ACC112 (cell line): Measurements from ENCODE around the gene SEPTIN2.
"Not testable (repeated sequence)": the region's sequence is repeated elsewhere in the genome, so short reads cannot be mapped to it uniquely, and the experiment has no call there.

Experiments used
- H2AFZ ChIP-seq: fragments of 200-600 bp; sonication (generic); one replicate; pipeline ENCODE4 v1.6.0; 2017; ENCODE audit warnings: antibody characterized with exemption, low read length; ENCODE audit not compliant: unreplicated experiment
- H3K27ac ChIP-seq: fragments of 200-600 bp; sonication (generic); 2 replicates; pipeline ENCODE4 v1.5.1; 2014; ENCODE audit warnings: low read depth, mild to moderate bottlenecking, antibody characterized with exemption, low read length, moderate library complexity
- H3K27me3 ChIP-seq: fragments of 200-600 bp; sonication (generic); 2 replicates; pipeline ENCODE4 v1.6.1; 2014; ENCODE audit warnings: mild to moderate bottlenecking, antibody characterized with exemption, low read length, moderate library complexity, mixed read lengths; ENCODE audit not compliant: insufficient read depth
- H3K36me3 ChIP-seq: fragments of 200-600 bp; sonication (generic); 2 replicates; pipeline ENCODE4 v1.6.1; 2016; ENCODE audit warnings: mild to moderate bottlenecking, antibody characterized with exemption, low read length, moderate library complexity, mixed read lengths; ENCODE audit not compliant: insufficient read depth
- H3K4me1 ChIP-seq: fragments of 200-600 bp; sonication (generic); one replicate; pipeline ENCODE4 v1.6.1; 2016; ENCODE audit warnings: low read length, mixed read lengths; ENCODE audit not compliant: insufficient read depth, unreplicated experiment, control insufficient read depth
- H3K4me3 ChIP-seq: fragments of 200-600 bp; sonication (generic); 2 replicates; pipeline ENCODE4 v1.5.1; 2014; ENCODE audit warnings: mild to moderate bottlenecking, low read depth, low read length
- H3K79me2 ChIP-seq: fragments of 200-600 bp; sonication (generic); one replicate; pipeline ENCODE4 v1.6.0; 2016; ENCODE audit warnings: low read length; ENCODE audit not compliant: control insufficient read depth, unreplicated experiment, insufficient read depth

SEPTIN2 gene

DNA sequence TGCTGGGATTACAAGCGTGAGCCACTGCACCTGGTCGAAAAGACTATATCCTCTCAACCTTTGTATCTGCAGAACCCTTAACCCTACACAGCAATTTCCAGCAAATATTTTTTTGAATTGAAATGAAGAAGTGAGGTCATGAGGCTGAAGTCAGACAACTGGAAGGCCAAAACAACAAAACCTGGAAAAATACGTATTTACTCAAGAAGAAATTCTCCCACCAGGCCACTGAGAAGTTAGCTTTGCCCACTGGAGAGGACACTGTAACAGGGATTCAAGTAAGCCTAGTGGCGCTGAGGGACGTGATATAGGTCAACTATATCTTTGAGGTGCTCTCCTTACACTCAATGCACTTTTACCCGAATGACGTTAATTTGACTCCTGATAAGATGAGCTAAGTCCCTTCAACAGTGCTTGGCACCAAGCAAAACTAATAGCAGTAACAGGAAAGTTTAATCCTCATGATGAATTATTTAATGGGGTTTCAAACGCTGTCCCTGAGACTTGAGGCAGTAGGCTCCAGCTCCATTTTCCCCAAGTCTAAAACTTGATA is 2.1 kb upstream of the SEPTIN2 start:
- peaks cover 62% of the 10 kb centered on the region for H3K4me1 ChIP-seq
- peak overlapping the region; percentile 89 for H3K4me3 ChIP-seq
- H3K27ac ChIP-seq, result peak overlapping the region; percentile 93

DNA sequence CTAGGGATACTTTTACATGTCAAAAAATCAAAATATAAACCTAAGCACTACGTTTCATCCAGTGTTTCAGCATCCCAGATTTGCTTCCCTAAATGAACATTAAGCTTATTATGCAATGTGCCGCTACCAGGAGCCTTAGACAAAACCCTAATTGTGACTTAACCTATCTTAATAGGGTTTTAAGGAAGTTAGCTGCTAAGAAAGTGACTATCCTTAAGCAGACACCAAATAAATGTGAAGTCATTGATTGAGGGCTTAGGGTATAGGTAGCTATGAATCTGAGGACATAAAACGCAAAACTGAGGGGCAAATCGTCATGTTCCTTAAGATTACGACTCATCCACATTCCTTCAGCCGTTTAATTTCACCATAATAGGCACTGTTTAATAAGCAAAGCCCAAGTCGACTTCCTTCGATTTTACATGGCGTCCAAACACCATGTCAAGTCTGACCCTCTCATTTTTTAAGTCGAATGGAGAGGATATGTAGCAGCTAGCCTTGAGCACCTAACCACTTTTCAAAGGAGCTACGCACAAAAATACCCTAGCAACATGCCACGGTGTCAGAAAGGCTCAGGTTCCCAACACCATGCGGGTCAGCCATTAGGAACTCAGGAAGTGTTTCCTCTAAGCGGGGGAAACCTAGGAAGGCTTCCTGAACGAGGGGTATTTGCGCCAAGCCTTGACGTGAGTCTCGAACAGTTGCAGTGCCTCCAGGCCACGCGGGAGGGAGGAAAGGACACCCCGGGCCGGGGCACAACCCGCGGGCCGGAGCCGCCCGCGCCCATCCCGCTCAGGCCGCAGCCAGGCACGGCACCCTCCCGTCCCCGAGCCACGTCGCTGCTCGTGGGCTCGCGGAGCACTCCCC is 1.3 kb upstream of the SEPTIN2 start:
- Histone ChIP-seq H2AFZ (peak overlapping the region; percentile 34), H3K4me3 (peak overlapping the region; percentile 89), H3K27me3 (no peaks in the 10 kb centered on the region), H3K4me1 (peaks cover 60% of the 10 kb centered on the region), H3K27ac (peak overlapping the region; percentile 93), H3K79me2 (peaks cover 91% of the 10 kb centered on the region), H3K36me3 (peaks cover 7% of the 10 kb centered on the region; the same call in 1 of the 2 replicates)

More for the DNA sequence above, 2.1 kb upstream of the SEPTIN2 start:
- H2AFZ ChIP-seq, result no peak overlapping the region
- peaks cover 91% of the 10 kb centered on the region for H3K79me2 ChIP-seq
- H3K36me3 ChIP-seq, result peaks cover 7% of the 10 kb centered on the region; the same call in 1 of the 2 replicates
- no peaks in the 10 kb centered on the region for H3K27me3 ChIP-seq

DNA sequence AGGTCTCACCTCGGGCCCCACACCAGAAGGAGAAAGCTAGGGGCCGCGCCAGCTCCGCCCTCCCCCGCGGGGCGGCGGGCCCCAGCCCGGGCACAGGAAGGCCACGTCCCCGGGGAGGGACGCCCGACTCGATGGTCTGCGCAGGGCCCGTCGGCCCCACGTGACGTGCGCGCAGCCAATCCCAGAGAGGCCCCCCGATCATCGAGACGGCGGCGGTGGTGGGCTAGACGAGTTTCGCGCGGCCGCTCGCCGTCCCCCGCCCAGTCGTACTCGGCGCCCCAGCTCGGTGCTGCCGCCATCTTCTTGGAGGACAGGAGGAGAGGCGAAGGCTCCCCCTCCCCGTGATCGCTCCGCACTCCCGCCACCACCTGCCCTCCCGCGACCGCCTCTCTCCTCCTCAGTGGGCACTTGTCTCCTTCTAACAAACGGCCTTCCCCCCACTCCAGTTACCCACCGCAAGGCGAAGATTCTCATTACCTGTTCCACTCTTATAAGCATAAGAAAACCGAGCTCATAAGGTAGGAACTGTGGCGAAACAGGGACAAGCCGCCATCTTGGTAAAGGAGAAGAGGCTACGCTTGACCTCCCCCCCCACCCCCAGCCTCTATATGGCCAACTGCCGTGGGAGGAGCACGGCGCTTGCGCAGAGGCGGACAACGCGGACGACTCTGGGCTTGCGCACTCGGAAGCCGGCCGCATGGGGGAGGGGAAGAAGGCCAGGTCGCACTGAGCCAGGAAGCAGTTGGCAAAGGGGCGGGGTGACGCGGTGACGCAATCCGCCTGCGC is 439 bp upstream of the SEPTIN2 start, which contains the start of gene HDLBP:
TSS of gene HDLBP (minus strand) at position 580 of the 786 bp plus-strand sequence. CDS start 48,803 bp downstream, outside the sequence.
- H2AFZ ChIP-seq, result peak within 1 kb of the TSS; percentile 51
- no peaks in the 10 kb centered on the region for H3K27me3 ChIP-seq
- peak within 1 kb of the TSS; percentile 89 for H3K4me3 ChIP-seq
- H3K79me2 ChIP-seq, result peaks cover 91% of the 10 kb centered on the region
- H3K36me3 ChIP-seq, result peaks cover 7% of the 10 kb centered on the region; the same call in 1 of the 2 replicates
- H3K27ac ChIP-seq, result peak within 1 kb of the TSS; percentile 93
- H3K4me1 ChIP-seq, result peaks cover 58% of the 10 kb centered on the region

DNA sequence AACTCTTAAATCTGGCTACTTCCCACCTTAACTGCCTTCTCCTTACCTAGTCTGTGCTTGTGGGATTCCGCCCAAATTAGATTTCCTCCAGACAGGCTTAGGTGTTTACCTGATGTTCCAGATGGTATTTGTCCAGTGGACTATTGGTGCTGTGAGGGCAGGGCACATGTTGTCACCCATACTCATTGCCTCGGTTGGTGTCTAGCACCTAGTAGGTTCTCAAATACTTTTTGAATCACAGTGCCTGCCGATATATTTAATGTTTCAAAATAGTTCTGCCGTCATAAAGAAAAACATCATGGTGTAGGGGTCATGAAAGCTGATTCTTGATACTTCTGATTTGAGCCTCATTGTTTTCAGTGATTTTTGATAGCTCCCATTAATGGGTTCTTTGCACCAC is 1.1 kb downstream of the SEPTIN2 start:
- no peak overlapping the region for H2AFZ ChIP-seq
- H3K36me3 ChIP-seq, result peaks cover 7% of the 10 kb centered on the region; the same call in 1 of the 2 replicates
- H3K27me3 ChIP-seq, result no peaks in the 10 kb centered on the region
- peaks cover 91% of the 10 kb centered on the region for H3K79me2 ChIP-seq
- H3K27ac ChIP-seq, result peak overlapping the region; percentile 79; the same call in 1 of the 2 replicates
- peaks cover 63% of the 10 kb centered on the region for H3K4me1 ChIP-seq
- H3K4me3 ChIP-seq, result peak overlapping the region; percentile 89

DNA sequence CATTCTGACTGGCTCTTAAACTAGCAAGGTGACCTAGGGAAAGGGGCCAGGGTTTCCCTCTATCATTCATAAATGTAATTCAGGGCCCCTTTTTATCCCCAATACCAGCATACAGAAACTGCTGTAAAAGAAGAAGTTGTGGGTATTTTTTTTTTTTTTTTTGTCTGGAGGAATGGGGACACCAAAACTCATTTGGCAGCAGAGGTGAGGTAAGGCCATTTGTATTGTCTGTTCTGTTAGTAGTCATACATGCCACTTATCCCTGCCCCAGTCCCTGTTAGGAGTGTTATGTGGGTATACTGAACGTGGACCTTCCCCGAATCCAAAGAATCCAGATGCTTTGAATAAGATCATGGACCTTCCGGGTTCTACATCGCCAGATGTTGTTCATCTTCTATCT is 1.7 kb downstream of the SEPTIN2 start:
- no peak overlapping the region for H3K27ac ChIP-seq
- peaks cover 7% of the 10 kb centered on the region; the same call in 1 of the 2 replicates for H3K36me3 ChIP-seq
- peaks cover 91% of the 10 kb centered on the region for H3K79me2 ChIP-seq
- H2AFZ ChIP-seq, result no peak overlapping the region
- H3K27me3 ChIP-seq, result no peaks in the 10 kb centered on the region
- peaks cover 63% of the 10 kb centered on the region for H3K4me1 ChIP-seq
- peak overlapping the region; percentile 89 for H3K4me3 ChIP-seq

DNA sequence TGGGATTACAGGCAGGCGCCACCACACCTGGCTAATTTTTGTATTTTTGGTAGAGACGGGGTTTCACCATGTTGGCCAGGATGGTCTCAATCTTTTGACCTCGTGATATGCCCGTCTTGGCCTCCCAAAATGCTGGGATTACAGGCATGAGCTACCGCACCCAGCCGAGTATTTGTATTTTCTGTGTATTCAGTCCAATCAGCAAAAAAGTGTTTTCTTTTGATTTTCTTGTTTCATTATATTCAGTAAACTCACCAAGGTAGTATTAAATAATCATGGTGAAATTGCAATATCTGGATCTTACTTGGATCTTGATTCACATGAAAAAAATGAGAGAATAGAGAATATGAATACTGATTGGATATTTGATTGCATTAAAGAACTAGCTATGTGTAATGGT is 3.1 kb downstream of the SEPTIN2 start:
- H3K4me1 ChIP-seq, result peaks cover 60% of the 10 kb centered on the region

DNA sequence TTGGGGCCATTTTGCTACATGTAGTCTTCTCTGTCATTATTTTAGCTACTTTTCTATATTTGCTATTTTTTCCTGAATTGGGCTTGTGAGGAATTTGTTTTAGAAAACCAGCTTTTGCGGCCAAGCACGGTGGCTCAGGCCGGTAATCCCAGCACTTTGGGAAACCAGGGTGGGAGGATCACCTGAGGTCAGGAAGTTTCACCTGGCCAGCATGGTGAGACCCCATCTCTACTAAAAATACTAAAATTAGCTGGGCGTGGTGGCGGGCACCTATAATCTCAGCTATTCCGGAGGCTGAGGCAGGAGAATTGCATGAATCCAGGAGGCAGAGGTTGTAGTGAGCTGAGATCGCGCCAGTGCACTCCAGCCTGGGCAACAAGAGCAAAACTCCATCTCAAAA is 4.7 kb downstream of the SEPTIN2 start:
- Histone ChIP-seq H3K4me3 (peak overlapping the region; percentile 37), H3K79me2 (peaks cover 96% of the 10 kb centered on the region), H2AFZ (no peak overlapping the region), H3K27ac (no peak overlapping the region), H3K36me3 (peaks cover 7% of the 10 kb centered on the region), H3K4me1 (peaks cover 64% of the 10 kb centered on the region), H3K27me3 (no peaks in the 10 kb centered on the region)

More for the DNA sequence above, 3.1 kb downstream of the SEPTIN2 start:
- H3K27ac ChIP-seq, H3K36me3 ChIP-seq, H3K27me3 ChIP-seq, H2AFZ ChIP-seq: not testable (repeated sequence)
- Histone ChIP-seq H3K79me2 (peaks cover 91% of the 10 kb centered on the region), H3K4me3 (peak overlapping the region; percentile 89)

DNA sequence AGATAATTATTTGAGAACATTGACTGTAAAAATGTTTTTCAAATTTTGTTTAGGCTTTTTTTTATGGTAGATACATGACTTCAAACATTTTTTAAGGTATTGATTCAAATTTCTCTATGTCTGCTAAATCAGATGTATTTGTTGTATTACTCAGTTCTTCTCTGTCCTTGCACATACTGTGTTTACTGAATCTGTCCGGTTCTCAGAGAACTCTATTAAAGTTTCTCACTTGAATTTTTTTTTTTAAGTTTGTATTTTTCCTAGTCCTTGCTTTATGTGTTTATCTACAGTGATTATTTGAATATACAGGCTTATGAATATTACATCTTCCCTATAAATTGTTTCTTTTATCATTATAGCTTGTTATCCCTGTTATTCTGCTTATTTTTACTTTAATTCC is 5.3 kb downstream of the SEPTIN2 start:
- no peak overlapping the region for H3K27ac ChIP-seq
- peaks cover 64% of the 10 kb centered on the region for H3K4me1 ChIP-seq
- peaks cover 100% of the 10 kb centered on the region for H3K79me2 ChIP-seq
- no peak overlapping the region for H2AFZ ChIP-seq
- H3K4me3 ChIP-seq, result peak overlapping the region; percentile 49
- no peaks in the 10 kb centered on the region for H3K27me3 ChIP-seq
- H3K36me3 ChIP-seq, result peaks cover 12% of the 10 kb centered on the region

DNA sequence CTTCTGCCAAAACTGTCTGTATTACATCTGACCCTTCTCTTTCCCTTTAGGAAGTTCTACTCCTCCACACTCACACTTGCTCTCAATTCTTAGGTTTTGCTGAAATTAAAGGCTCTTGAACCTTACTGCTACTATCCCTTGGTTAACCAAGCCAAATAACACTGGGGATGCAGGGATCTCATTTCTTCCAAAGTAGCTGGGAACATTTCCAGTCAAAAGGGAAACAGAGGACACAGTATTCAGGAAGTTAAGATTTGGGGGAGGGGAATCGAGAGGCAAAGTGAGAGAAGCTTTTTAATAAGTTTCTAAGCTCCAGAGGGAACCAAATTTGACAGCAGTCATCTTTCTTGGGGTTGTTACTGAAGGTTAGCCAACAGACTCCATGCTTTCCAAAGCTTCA is 6.2 kb downstream of the SEPTIN2 start:
- H3K79me2 ChIP-seq, result peaks cover 99% of the 10 kb centered on the region

DNA sequence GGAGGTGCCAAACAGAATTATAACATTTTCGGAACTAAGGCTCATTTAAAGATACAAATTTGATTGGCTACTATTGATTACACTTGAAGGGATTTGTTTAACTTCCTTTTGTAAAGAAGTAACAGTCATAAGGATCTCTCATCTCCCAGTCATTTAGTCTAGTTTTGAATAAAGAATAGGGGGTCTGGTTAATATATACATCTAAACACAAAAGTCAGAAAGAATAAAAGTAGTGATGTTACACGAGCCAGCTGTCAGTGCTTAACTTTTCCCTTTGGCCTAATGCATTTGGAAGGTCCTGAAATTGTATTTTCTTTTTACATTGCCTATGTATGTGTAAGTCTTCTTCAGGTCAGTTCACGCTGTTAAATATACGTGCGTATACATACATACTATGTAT is 8.1 kb downstream of the SEPTIN2 start:
- Histone ChIP-seq H3K27ac (no peak overlapping the region), H3K27me3 (no peaks in the 10 kb centered on the region), H3K4me3 (peak overlapping the region; percentile 47; the same call in 1 of the 2 replicates), H3K4me1 (peaks cover 49% of the 10 kb centered on the region), H3K36me3 (peaks cover 22% of the 10 kb centered on the region), H2AFZ (no peak overlapping the region), H3K79me2 (peaks cover 99% of the 10 kb centered on the region)

More for the DNA sequence above, 6.2 kb downstream of the SEPTIN2 start:
- Histone ChIP-seq H3K36me3 (peaks cover 19% of the 10 kb centered on the region), H3K27me3 (no peaks in the 10 kb centered on the region), H3K4me3 (peak overlapping the region; percentile 49), H2AFZ (no peak overlapping the region), H3K27ac (no peak overlapping the region), H3K4me1 (peaks cover 64% of the 10 kb centered on the region)
